ENCODE data around the gene DNAJB5.
A peak's percentile ranks its signal among the peaks of the same experiment; 100 is the strongest.

DNA sequence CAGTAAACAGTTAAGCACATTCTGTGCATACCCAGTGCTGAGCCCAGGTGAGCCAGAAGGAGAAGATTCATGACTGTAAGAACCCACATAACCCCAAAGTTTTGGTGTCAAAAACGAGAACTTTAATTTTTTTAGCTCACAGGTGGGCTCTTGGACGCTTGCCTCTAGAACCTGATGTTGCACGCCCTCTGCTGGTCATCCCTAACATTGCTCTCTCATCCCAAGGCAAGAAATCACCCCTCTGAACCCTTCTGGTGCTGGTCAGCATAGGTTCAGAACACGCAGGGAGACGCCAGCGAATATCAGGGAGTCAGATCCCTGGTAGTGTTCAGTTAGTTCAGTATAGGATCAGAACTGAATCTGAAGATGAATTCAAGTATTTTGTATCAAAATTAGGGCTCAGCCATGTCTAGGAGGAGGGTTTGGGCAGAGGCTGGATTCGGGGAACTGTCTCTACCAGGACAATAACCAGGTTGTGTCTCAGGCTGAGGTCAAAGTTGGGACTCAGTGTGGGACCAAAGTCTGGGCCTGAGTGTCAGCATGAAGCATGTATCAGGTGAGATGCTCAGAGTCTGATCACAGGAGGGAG lies 4.1 kb upstream of the DNAJB5 start:
- TF ChIP-seq TCF3 (CRISPR knock-in tag; IDR thresholded peaks at IDR 0.05) = no peak
- TF ChIP-seq STAT5B (CRISPR knock-in tag; IDR thresholded peaks at IDR 0.05) = no peak
- TF ChIP-seq PCBP1 (IDR thresholded peaks at IDR 0.05; ENCODE audit: low read depth, low read length, poor library complexity, severe bottlenecking) = no peak
- TF ChIP-seq TEAD1 (CRISPR knock-in tag; IDR thresholded peaks at IDR 0.05) = no peak
- no peak for TF ChIP-seq SMARCA4 (IDR thresholded peaks at IDR 0.05)
- no peak for TF ChIP-seq NFIC (IDR thresholded peaks at IDR 0.05)
- TF ChIP-seq, protein P1, sequence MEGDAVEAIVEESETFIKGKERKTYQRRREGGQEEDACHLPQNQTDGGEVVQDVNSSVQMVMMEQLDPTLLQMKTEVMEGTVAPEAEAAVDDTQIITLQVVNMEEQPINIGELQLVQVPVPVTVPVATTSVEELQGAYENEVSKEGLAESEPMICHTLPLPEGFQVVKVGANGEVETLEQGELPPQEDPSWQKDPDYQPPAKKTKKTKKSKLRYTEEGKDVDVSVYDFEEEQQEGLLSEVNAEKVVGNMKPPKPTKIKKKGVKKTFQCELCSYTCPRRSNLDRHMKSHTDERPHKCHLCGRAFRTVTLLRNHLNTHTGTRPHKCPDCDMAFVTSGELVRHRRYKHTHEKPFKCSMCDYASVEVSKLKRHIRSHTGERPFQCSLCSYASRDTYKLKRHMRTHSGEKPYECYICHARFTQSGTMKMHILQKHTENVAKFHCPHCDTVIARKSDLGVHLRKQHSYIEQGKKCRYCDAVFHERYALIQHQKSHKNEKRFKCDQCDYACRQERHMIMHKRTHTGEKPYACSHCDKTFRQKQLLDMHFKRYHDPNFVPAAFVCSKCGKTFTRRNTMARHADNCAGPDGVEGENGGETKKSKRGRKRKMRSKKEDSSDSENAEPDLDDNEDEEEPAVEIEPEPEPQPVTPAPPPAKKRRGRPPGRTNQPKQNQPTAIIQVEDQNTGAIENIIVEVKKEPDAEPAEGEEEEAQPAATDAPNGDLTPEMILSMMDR (IDR thresholded peaks at IDR 0.05 in 2 of 3, conservative IDR thresholded peaks at IDR 0.05 in 1 of 3; ENCODE audit: insufficient read depth in 2 of 3, low read depth in 1 of 3, low read length in 3 of 3) = peak; percentile 71 to 84 (median 75)
- TF ChIP-seq PHB2 (IDR thresholded peaks at IDR 0.05; ENCODE audit: low read depth) = no peak
- no peak for TF ChIP-seq EZH2 (IDR thresholded peaks at IDR 0.05; ENCODE audit: borderline replicate concordance, low read depth, low read length)
- TF ChIP-seq ZNF239 (CRISPR knock-in tag; IDR thresholded peaks at IDR 0.05) = no peak
